Activated B cell treated with CpG ODN at 0.5 μM for 24 hours (primary cell): ENCODE data around the gene PEX13. TPM values are rescaled to one million over a fixed set of nuclear protein-coding genes. Genes with fewer than 3 reads are reported as not detected.
"Not testable (repeated sequence)": the region's sequence is repeated elsewhere in the genome, so short reads cannot be mapped to it uniquely, and the experiment has no call there.

Source experiments
- ATAC-seq: fragments of 200-7000 bp; cut with Tn5 transposase; one replicate; pipeline ENCODE4 v1.10.0; 2021; ENCODE audit warnings: low read depth, mild to moderate bottlenecking, moderate library complexity
- CTCF ChIA-PET: fragments of 350-600 bp; sonication (Branson Sonifier 250); formaldehyde crosslinking; loops from one replicate; lab custom pipeline; 2021; ENCODE audit warnings: antibody characterized with exemption; lab: Charles Lee
- POLR2A ChIA-PET: fragments of 350-600 bp; sonication (Branson Sonifier 250); formaldehyde crosslinking; loops from one replicate; lab custom pipeline; 2021; ENCODE audit warnings: antibody characterized with exemption; lab: Charles Lee
- DNase-seq: peaks from one replicate; pipeline ENCODE4 v3.0.0; 2022
- H3K27ac Mint-ChIP-seq: one replicate; pipeline ENCODE4 v1.8.0; 2020; ENCODE audit warnings: mixed read lengths
- H3K27me3 Mint-ChIP-seq: one replicate; pipeline ENCODE4 v1.8.0; 2021; ENCODE audit warnings: mixed read lengths
- H3K36me3 Mint-ChIP-seq: one replicate; pipeline ENCODE4 v1.8.0; 2021; ENCODE audit warnings: low read depth, mixed read lengths
- H3K4me1 Mint-ChIP-seq: one replicate; pipeline ENCODE4 v1.8.0; 2021; ENCODE audit warnings: mixed read lengths
- H3K4me3 Mint-ChIP-seq: one replicate; pipeline ENCODE4 v1.8.0; 2020; ENCODE audit warnings: mild to moderate bottlenecking, mixed read lengths
- H3K9me3 Mint-ChIP-seq: one replicate; pipeline ENCODE4 v1.8.0; 2020; ENCODE audit warnings: mixed read lengths
- intact Hi-C: fragments of 100-400 bp; cut with micrococcal nuclease; formaldehyde crosslinking; loops from one replicate; pipeline ENCODE4 v1.15.1; 2024
- total RNA-seq: library from RNA; stranded (reverse); gene quantifications from 2 replicates; pipeline ENCODE4 v1.2.3, GENCODE V29; 2022
- TF ChIP-seq, protein P1 (sequence below): fragments of 200-600 bp; IDR thresholded peaks from one replicate; pipeline ENCODE4 v1.8.0; 2022; ENCODE audit warnings: antibody characterized with exemption, mild to moderate bottlenecking

Gene PEX13
- total RNA-seq, 1 donor from 2014 or later, result 17.8 TPM

DNA sequence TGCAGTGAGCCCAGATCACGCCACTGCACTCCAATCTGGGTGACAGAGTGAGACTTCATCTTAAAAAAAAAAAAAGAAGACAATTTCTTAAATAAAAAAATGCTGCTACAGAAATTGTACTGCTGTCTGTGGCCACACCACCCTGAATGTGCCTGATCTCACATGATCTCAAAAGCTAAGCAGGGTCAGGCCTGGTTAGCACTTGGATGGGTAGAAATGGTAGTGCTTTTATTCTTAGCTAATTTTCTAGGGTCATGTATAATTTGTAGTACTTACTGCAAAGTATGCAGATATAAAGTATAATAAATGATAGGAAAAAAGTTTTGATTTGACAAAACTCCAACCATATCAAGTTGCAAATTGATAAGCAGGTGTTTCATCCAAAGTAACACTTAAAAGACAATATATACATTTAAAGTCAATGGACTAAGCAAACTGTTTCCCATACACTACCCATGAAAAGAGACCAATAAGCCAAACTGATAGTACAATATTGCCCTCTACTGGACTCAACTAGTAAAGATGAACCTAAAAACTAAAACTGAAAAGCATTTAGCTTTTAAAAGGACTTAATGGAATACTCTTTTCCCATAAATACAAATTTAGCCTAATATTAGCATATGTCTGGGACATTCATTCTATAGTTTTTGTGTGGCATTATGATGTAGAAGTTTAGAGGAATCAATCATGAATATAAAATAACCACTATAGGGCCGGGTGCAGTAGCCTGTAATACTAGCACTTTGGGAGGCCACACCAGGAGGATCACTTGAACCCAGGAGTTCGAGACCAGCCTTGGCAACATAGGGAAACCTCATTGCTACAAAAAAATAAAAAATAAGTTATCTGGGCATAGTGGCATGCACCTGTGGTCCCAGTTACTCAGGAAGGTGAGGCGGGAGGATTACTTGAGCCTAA is 18.6 kb upstream of the PEX13 start:
- CTCF ChIA-PET, result interaction anchor here (0.8 to 4.4 kb wide), 35 partner anchors 12 to 1974 kb away, joined by 3 to 50 read pairs (median 5); partner anchors contain the start of genes PEX13 and PUS10
- no peak overlapping the region for H3K4me3 Mint-ChIP-seq
- POLR2A ChIA-PET, result interaction anchor here (0.8 to 3.2 kb wide), 11 partner anchors 27 to 242 kb away, joined by 3 to 29 read pairs (median 5); partner anchors contain the start of genes PAPOLG and REL
- H3K27me3 Mint-ChIP-seq, result no peaks in the 10 kb centered on the region
- TF ChIP-seq, protein P1, sequence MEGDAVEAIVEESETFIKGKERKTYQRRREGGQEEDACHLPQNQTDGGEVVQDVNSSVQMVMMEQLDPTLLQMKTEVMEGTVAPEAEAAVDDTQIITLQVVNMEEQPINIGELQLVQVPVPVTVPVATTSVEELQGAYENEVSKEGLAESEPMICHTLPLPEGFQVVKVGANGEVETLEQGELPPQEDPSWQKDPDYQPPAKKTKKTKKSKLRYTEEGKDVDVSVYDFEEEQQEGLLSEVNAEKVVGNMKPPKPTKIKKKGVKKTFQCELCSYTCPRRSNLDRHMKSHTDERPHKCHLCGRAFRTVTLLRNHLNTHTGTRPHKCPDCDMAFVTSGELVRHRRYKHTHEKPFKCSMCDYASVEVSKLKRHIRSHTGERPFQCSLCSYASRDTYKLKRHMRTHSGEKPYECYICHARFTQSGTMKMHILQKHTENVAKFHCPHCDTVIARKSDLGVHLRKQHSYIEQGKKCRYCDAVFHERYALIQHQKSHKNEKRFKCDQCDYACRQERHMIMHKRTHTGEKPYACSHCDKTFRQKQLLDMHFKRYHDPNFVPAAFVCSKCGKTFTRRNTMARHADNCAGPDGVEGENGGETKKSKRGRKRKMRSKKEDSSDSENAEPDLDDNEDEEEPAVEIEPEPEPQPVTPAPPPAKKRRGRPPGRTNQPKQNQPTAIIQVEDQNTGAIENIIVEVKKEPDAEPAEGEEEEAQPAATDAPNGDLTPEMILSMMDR, result no peak
- peak; percentile 70 for ATAC-seq
- no peak for DNase-seq
- peaks cover 42% of the 10 kb centered on the region for H3K4me1 Mint-ChIP-seq
- peak overlapping the region; percentile 75 for H3K27ac Mint-ChIP-seq
- no peaks in the 10 kb centered on the region for H3K9me3 Mint-ChIP-seq
- no peaks in the 10 kb centered on the region for H3K36me3 Mint-ChIP-seq
- intact Hi-C loops, result loop anchor here (1.0 to 10.0 kb wide), 7 partner anchors 37 to 444 kb away; partner anchors contain the start of gene BCL11A

DNA sequence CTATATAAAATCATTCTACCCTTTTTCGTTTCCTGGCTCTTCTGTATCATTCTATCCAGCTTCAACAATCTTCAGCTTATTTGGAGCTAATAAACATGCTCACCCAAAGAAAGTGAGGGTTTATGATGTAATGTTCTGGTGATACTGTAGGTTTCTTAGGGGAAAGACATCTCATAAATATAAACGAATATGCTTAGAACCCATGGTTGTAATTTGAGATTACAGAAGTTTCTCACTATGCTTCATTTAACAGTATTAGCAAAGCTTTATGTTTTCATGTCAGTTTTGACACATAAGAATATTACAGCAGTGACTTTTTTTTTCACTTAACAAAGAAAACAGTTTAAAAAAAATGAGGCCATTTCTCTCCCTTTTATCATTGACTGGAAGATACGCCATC is 11.8 kb upstream of the PEX13 start:
- Mint-ChIP-seq H3K36me3 (peaks cover 2% of the 10 kb centered on the region), H3K4me3 (no peak overlapping the region), H3K27ac (no peak overlapping the region), H3K9me3 (no peaks in the 10 kb centered on the region), H3K27me3 (no peaks in the 10 kb centered on the region), H3K4me1 (no peaks in the 10 kb centered on the region)
- CTCF ChIA-PET, result no interaction called here
- DNase-seq, result no peak
- TF ChIP-seq, protein P1, result no peak
- intact Hi-C loops, result no loop called here
- no peak for ATAC-seq
- POLR2A ChIA-PET, result interaction anchor here (0.6 kb wide), 1 partner anchor 283 kb away, joined by 4 read pairs; no protein-coding TSS in a partner anchor

DNA sequence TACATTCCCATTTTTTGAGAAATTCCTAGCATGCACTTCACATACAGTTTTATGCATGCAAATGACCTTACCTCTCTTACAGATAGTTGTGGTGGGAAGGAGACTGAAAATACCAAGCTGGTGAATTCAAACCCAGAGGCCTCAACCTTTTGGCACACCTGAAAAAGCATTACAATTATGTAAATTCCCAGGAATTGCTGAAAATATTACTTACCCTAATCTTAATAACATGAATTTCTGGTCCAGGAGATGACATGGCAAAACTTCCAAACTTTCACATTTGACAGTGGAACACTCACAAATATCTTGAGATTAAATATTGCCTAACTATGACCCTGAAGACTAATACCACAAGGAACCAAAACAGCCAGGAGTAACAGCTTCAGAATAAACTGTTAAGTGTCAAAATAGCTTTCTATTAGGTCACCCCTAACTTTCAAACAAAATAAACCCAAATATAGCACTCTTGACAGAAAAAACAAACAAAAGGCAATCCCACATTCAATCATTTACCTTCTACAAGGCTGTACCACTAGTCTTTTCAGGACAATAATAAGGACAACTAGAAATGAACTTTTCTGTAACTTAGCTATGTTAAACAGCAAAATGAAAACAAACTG is 10.9 kb upstream of the PEX13 start:
- Mint-ChIP-seq H3K27ac (no peak overlapping the region), H3K4me1 (no peaks in the 10 kb centered on the region), H3K9me3 (no peaks in the 10 kb centered on the region), H3K36me3 (peaks cover 2% of the 10 kb centered on the region), H3K4me3 (no peak overlapping the region), H3K27me3 (no peaks in the 10 kb centered on the region)
- CTCF ChIA-PET, result no interaction called here
- POLR2A ChIA-PET, result no interaction called here
- ATAC-seq (no peak), DNase-seq (no peak)
- intact Hi-C loops, result no loop called here
- TF ChIP-seq, protein P1, result no peak

DNA sequence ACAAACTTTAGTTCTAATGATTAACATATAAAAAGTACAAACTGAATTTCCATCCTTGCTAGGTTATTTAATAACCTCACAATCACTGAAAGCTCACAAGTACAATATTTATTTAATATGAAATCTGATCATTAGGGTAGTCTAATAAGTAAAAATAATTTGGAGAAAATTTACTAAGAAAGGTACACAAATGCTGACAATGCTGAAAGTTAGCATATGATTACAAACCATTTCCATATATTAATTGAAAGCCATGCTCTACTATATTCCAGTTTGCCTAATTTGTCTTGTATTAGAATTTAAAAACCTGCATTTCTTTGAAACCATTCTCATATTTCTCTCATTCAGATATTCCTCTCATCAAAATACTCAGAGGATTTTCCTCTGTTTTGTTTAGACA is 8.2 kb upstream of the PEX13 start:
- Mint-ChIP-seq H3K4me3 (no peak overlapping the region), H3K9me3 (no peaks in the 10 kb centered on the region), H3K4me1 (peaks cover 3% of the 10 kb centered on the region), H3K36me3 (peaks cover 2% of the 10 kb centered on the region), H3K27ac (no peak overlapping the region), H3K27me3 (no peaks in the 10 kb centered on the region)
- no peak for ATAC-seq
- TF ChIP-seq, protein P1, result no peak
- DNase-seq, result no peak
- intact Hi-C loops, result no loop called here
- CTCF ChIA-PET, result no interaction called here
- POLR2A ChIA-PET, result no interaction called here

DNA sequence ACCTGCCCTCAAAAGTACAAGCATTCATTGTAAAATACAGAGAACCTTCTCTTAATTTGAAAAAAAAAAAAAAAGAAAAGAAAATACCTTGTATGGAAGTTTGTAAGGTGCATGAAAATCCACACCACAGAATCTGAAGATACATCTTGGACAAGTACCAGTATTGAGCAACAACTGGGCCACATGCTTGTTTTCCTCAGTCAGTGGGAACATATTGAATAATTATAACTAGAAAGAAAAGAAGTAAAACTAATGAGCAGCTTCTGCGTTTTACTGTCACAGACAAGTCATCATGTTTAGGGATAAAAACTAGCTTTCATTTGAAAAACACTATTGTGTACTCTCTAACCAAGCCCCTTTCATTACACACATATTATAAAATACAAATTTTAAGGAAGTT is 5.8 kb upstream of the PEX13 start:
- Mint-ChIP-seq H3K36me3 (peaks cover 2% of the 10 kb centered on the region), H3K4me3 (no peak overlapping the region), H3K27me3 (no peaks in the 10 kb centered on the region), H3K4me1 (peaks cover 11% of the 10 kb centered on the region), H3K9me3 (no peaks in the 10 kb centered on the region), H3K27ac (no peak overlapping the region)
- ATAC-seq, result no peak
- DNase-seq, result no peak
- ChIA-PET CTCF (no interaction called here), POLR2A (no interaction called here)
- TF ChIP-seq, protein P1, result no peak
- intact Hi-C loops, result no loop called here

DNA sequence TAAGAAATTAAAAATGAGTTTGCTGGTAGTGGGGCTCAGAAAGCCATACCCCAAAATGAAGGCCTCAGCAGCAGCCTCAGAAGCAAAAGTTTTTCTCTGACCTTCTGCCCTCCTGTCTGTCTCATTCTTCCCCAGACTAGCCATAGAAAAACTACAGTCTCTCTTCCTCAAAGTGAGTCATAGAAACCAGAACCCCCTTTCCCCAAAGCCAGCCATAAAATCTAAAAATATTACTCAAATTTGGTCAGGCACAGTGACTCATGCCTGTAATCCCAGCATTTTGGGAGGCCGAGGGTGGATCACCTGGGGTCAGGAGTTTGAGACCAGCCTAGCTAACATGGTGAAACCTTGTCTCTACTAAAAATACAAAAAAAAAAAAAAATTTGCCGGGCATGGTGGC is 5.2 kb upstream of the PEX13 start:
- DNase-seq, CTCF ChIA-PET, H3K9me3 Mint-ChIP-seq, H3K4me3 Mint-ChIP-seq, intact Hi-C loops, ATAC-seq, H3K36me3 Mint-ChIP-seq, H3K27me3 Mint-ChIP-seq, POLR2A ChIA-PET: not testable (repeated sequence)
- H3K27ac Mint-ChIP-seq, result peak overlapping the region; percentile 50
- peaks cover 11% of the 10 kb centered on the region for H3K4me1 Mint-ChIP-seq
